Progenitor cell of endocrine pancreas (in vitro differentiated cells): ENCODE data around the gene ZNF101. TPM values are rescaled to one million over a fixed set of nuclear protein-coding genes. Genes with fewer than 3 reads are reported as not detected.

Experiments
- DNase-seq: peaks from one replicate; pipeline ENCODE4 v3.0.0; 2021; ENCODE audit warnings: low spot score; ENCODE audit not compliant: unreplicated experiment
- H3K27ac Mint-ChIP-seq: 2 replicates; pipeline ENCODE4 v1.8.0; 2021; ENCODE audit warnings: mild to moderate bottlenecking, moderate library complexity, mixed read lengths
- H3K27me3 Mint-ChIP-seq: 2 replicates; pipeline ENCODE4 v1.8.0; 2021; ENCODE audit warnings: mixed read lengths
- H3K36me3 Mint-ChIP-seq: 2 replicates; pipeline ENCODE4 v1.8.0; 2022; ENCODE audit warnings: mixed read lengths; ENCODE audit not compliant: insufficient read depth
- H3K4me1 Mint-ChIP-seq: 2 replicates; pipeline ENCODE4 v1.8.0; 2021; ENCODE audit warnings: low read depth, mixed read lengths
- H3K4me3 Mint-ChIP-seq: 2 replicates; pipeline ENCODE4 v1.8.0; 2021; ENCODE audit warnings: low read depth, mild to moderate bottlenecking, moderate library complexity, mixed read lengths
- H3K9me3 Mint-ChIP-seq: 2 replicates; pipeline ENCODE4 v1.8.0; 2021; ENCODE audit warnings: low read depth, mixed read lengths
- CTCF ChIP-seq: fragments of 200-600 bp; sonication (generic); IDR thresholded peaks from one replicate; pipeline ENCODE4 v1.5.0; 2021; ENCODE audit warnings: antibody characterized with exemption, mild to moderate bottlenecking; ENCODE audit not compliant: unreplicated experiment
- total RNA-seq: library from RNA; stranded (reverse); gene quantifications from 2 replicates; pipeline ENCODE4 v1.2.1, GENCODE V29; 2021

ZNF101 gene
- total RNA-seq, 1 donor from 2014 or later = 15.3 TPM

- Mint-ChIP-seq H3K9me3 (no peaks in the 10 kb centered on the region), H3K36me3 (peaks cover 11% of the 10 kb centered on the region), H3K27ac (no peak overlapping the region), H3K4me1 (peaks cover 18% of the 10 kb centered on the region), H3K4me3 (no peak overlapping the region), H3K27me3 (no peaks in the 10 kb centered on the region)
- no peak for TF ChIP-seq CTCF
- DNase-seq = no peak
These were observed 8.9 kb upstream of the ZNF101 start for GRCh38 chr19:19659646-19660245.

- H3K4me1 Mint-ChIP-seq = peaks cover 18% of the 10 kb centered on the region
- no peaks in the 10 kb centered on the region for H3K27me3 Mint-ChIP-seq
- DNase-seq = no peak
- no peaks in the 10 kb centered on the region for H3K9me3 Mint-ChIP-seq
- TF ChIP-seq CTCF = no peak
- H3K36me3 Mint-ChIP-seq = peaks cover 8% of the 10 kb centered on the region
- peak overlapping the region; percentile 25 for H3K27ac Mint-ChIP-seq
- H3K4me3 Mint-ChIP-seq = peak overlapping the region; percentile 90
These were observed 7.4 kb upstream of the ZNF101 start for GRCh38 chr19:19661141-19661674.

GRCh38 chr19:19661675-19662251, 6.9 kb upstream of the ZNF101 start:
- Mint-ChIP-seq H3K4me3 (peak overlapping the region; percentile 90), H3K27ac (peak overlapping the region; percentile 25)

GRCh38 chr19:19662344-19662743, 6.3 kb upstream of the ZNF101 start:
- Mint-ChIP-seq H3K27me3 (no peaks in the 10 kb centered on the region), H3K4me1 (peaks cover 18% of the 10 kb centered on the region), H3K9me3 (no peaks in the 10 kb centered on the region), H3K27ac (peak overlapping the region; percentile 93), H3K4me3 (peak overlapping the region; percentile 90), H3K36me3 (peaks cover 5% of the 10 kb centered on the region)
- no peak for TF ChIP-seq CTCF
- DNase-seq = no peak

More at GRCh38 chr19:19661675-19662251, 6.9 kb upstream of the ZNF101 start:
- Mint-ChIP-seq H3K27me3 (no peaks in the 10 kb centered on the region), H3K36me3 (peaks cover 7% of the 10 kb centered on the region), H3K9me3 (no peaks in the 10 kb centered on the region), H3K4me1 (peaks cover 18% of the 10 kb centered on the region)
- no peak for TF ChIP-seq CTCF
- no peak for DNase-seq

- Mint-ChIP-seq H3K36me3 (peaks cover 5% of the 10 kb centered on the region), H3K27me3 (no peaks in the 10 kb centered on the region), H3K27ac (peak overlapping the region; percentile 93), H3K4me3 (peak overlapping the region; percentile 90), H3K4me1 (peaks cover 18% of the 10 kb centered on the region), H3K9me3 (no peaks in the 10 kb centered on the region)
- TF ChIP-seq CTCF = no peak
- no peak for DNase-seq
These were observed 5.8 kb upstream of the ZNF101 start for GRCh38 chr19:19662871-19663255.
